Large intestine (tissue), 3 donors: ENCODE measurements around the gene KIAA1328. TPM values are rescaled to one million over a fixed set of nuclear protein-coding genes. Genes with fewer than 3 reads are reported as not detected.
A peak's percentile ranks its signal among the peaks of the same experiment; 100 is the strongest.
"Not testable (repeated sequence)": the region's sequence is repeated elsewhere in the genome, so short reads cannot be mapped to it uniquely, and the experiment has no call there.

Source experiments
- DNase-seq, 2 donors: peaks; one replicate each; pipeline versions ENCODE4 v3.0.0 to v3.0.0-alpha.2; 2013
- H3K27ac ChIP-seq: one replicate; pipeline ENCODE4 v1.5.1; 2013; ENCODE audit warnings: low read length
- H3K27me3 ChIP-seq: 2 replicates; pipeline ENCODE4 v1.6.1; 2013; ENCODE audit warnings: low read length; ENCODE audit not compliant: control insufficient read depth, insufficient read depth
- H3K36me3 ChIP-seq: 2 replicates; pipeline ENCODE4 v1.6.1; 2013; ENCODE audit warnings: low read length; ENCODE audit not compliant: control insufficient read depth, insufficient read depth
- H3K4me1 ChIP-seq: one replicate; pipeline ENCODE4 v1.6.1; 2013; ENCODE audit warnings: low read length; ENCODE audit not compliant: control insufficient read depth, insufficient read depth
- H3K4me3 ChIP-seq: one replicate; pipeline ENCODE4 v1.5.1; 2013; ENCODE audit warnings: low read length
- H3K9me3 ChIP-seq: one replicate; pipeline ENCODE4 v1.6.1; 2013; ENCODE audit warnings: mild to moderate bottlenecking, low read depth, low read length, moderate library complexity; ENCODE audit not compliant: control insufficient read depth
- WGBS: methylation state at CpG from one replicate; pipeline ENCODE4 v1.1.5; 2013; ENCODE audit warnings: low lambda C conversion rate; ENCODE audit not compliant: insufficient coverage; 5-methylcytosine and 5-hydroxymethylcytosine counted together
- polyA plus RNA-seq: library from polyadenylated mRNA; unstranded; fragments of 120-200 nt; gene quantifications from one replicate; pipeline ENCODE4 v1.2.1, GENCODE V29; 2013

KIAA1328 gene
- polyA plus RNA-seq, 1 donor: 7.0 TPM

DNA sequence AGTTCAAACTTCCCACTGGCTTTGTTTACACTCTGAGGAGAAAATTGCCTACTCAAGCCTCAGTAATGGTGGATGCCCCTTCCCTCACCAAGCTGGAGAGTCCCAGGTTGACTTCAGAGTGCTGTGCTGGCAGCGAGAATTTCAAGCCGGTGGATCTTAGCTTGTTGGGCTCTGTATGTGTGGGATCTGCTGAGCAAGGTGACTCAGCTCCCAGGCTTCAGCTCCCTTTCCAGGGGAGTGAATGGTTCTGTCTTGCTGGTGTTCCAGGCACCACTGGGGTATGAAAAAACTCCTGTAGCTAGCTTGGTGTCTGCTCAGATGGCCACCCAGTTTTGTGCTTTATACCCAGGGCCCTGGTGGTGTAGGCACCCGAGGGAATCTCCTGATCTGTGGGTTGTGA lies 50.9 kb downstream of the KIAA1328 start:
- H3K36me3 ChIP-seq, H3K27me3 ChIP-seq, H3K4me1 ChIP-seq, H3K27ac ChIP-seq, H3K9me3 ChIP-seq, H3K4me3 ChIP-seq, DNase-seq: not testable (repeated sequence)
- WGBS: no CpG with 5 or more reads among the region's 3 CpGs

DNA sequence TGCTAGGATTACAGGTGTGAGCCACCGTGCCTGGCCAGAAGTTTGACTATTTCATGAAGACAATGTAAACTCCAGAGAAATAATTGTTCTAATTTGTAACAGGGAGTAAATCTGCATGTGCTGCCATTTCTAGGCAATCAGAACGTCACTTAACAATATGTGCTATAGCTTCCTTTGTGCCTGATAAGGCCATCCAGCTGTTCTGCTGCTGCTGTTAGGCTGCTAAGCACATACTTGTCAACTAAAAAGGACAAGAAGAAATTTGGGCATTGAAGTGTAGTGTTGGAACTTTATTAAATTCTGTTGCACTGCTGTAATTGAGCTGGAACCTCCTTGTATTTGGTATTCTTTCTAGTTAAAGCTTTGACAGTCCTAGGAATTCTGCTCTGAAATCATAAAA lies 57.1 kb downstream of the KIAA1328 start:
- no peak for DNase-seq

DNA sequence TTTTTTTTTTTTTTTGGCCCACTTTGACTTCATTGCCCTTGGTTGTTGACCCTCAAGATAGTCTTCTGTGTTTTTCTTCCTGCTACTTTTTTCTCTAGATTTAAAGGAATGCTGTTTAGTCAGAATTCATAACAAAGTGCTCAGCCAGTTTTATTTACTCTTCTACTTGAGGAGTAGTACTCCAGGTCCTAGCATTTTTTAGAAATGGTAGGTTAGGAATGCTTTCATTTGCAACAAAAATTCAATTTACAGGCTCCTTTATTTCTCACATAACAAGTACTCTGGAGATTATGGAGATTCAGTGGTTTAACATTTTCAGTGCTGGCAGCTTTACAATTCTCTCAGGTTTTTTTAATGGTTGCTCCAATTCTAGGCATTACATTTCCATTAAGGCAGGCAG lies 58.2 kb downstream of the KIAA1328 start:
- Histone ChIP-seq H3K27ac (no peak overlapping the region), H3K4me1 (peaks cover 3% of the 10 kb centered on the region), H3K36me3 (peaks cover 2% of the 10 kb centered on the region), H3K9me3 (no peaks in the 10 kb centered on the region), H3K4me3 (no peak overlapping the region), H3K27me3 (no peaks in the 10 kb centered on the region)
- no peak for DNase-seq

More for the DNA sequence above, 57.1 kb downstream of the KIAA1328 start:
- H3K4me1 ChIP-seq: peaks cover 3% of the 10 kb centered on the region
- H3K27me3 ChIP-seq: no peaks in the 10 kb centered on the region
- H3K36me3 ChIP-seq: peaks cover 2% of the 10 kb centered on the region
- H3K4me3 ChIP-seq: no peak overlapping the region
- H3K9me3 ChIP-seq: no peaks in the 10 kb centered on the region
- H3K27ac ChIP-seq: no peak overlapping the region
- no CpG with 5 or more reads among the region's 2 CpGs for WGBS

DNA sequence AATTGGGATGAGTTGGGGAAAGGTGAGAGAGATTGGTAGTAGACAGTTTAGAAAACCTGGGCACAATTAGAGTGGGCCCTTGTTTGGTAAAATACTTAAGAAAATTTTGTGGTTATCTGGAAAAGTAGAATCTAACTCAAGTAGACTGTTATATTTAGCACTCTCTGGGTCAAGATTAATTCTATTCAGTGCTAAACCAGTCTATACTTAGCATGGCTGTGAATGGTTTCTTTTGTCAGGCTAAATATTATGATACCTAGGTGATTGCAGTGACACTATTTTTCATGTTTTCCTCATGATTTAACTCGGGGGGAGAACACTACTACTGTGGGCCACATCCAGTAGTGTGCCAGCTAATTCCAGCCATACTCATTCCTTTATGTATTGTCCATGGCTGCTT lies 58.9 kb downstream of the KIAA1328 start:
- Histone ChIP-seq H3K9me3 (no peaks in the 10 kb centered on the region), H3K4me1 (peaks cover 3% of the 10 kb centered on the region), H3K27me3 (no peaks in the 10 kb centered on the region), H3K27ac (no peak overlapping the region), H3K4me3 (no peak overlapping the region), H3K36me3 (peaks cover 2% of the 10 kb centered on the region)
- WGBS: 80% methylated on average over 1 of the region's 1 CpG
- DNase-seq: no peak

DNA sequence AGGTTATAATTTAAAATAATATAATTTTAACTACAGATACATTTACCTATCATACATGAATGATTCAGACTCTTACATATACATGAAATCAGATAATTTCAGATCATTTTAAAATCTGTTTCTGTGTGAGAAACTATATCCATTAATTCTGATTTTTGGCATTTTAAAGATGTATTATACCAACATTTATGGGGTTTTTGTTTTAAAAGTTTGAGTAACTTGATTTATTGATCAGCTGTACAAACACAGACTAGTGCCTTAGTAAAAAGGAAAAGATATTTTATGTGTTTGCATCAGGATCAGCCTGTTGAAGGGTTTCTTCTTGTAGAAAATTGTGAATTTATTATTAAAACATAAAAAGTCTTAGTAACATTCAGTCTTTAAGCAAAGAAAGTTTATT lies 59.9 kb downstream of the KIAA1328 start:
- no peaks in the 10 kb centered on the region for H3K27me3 ChIP-seq

DNA sequence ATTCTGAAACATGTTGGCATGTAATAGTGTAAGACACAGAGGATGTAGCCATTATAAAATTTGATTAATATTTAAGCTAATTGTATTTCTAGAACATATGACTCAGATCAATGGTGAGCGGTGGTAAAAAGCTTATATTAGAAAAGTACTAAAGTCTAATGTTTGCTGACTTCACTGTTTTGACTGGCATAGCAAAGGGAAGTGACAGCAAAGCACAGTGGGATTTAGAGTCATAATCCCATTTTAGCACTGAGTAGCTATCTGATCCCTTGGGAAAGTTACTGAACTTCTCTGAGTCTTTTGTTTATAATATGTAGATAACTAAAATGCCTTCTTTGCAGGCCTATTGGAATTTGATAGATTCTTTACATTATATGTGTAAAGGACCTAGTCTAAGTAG lies 60.4 kb downstream of the KIAA1328 start:
- Histone ChIP-seq H3K27ac (no peak overlapping the region), H3K27me3 (no peaks in the 10 kb centered on the region), H3K9me3 (no peaks in the 10 kb centered on the region), H3K36me3 (peaks cover 2% of the 10 kb centered on the region), H3K4me1 (peaks cover 3% of the 10 kb centered on the region), H3K4me3 (no peak overlapping the region)
- peak in 1 of 2 donors; percentile 41 for DNase-seq
- WGBS: 11% methylated on average over 1 of the region's 1 CpG

More for the DNA sequence above, 59.9 kb downstream of the KIAA1328 start:
- no peak overlapping the region for H3K4me3 ChIP-seq
- no peak for DNase-seq
- no peaks in the 10 kb centered on the region for H3K9me3 ChIP-seq
- H3K4me1 ChIP-seq: peaks cover 3% of the 10 kb centered on the region
- H3K36me3 ChIP-seq: peaks cover 2% of the 10 kb centered on the region
- H3K27ac ChIP-seq: no peak overlapping the region

DNA sequence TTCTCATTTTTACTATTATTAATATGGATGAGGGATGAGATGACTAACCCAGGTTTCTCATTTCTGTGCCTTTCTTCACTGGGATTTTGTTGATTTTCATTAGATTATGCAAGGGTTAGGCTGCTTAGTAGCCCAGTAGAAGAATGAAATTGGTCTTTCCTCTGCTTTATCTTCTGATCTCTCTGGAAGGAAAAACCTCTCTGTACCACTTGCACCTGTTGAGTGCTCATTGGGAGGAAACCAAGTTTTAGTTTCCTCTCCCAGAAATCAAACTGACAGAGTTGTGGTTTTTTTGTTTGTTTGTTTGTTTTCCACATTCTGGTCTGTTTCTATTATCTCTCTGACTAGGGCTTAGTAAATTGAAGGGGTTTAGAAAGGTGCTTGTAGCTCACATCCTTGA lies 60.8 kb downstream of the KIAA1328 start:
- H3K4me3 ChIP-seq: no peak overlapping the region
- no peak for DNase-seq
- H3K27me3 ChIP-seq: no peaks in the 10 kb centered on the region
- no peak overlapping the region for H3K27ac ChIP-seq
- no peaks in the 10 kb centered on the region for H3K9me3 ChIP-seq
- H3K4me1 ChIP-seq: peaks cover 3% of the 10 kb centered on the region
- peaks cover 2% of the 10 kb centered on the region for H3K36me3 ChIP-seq

DNA sequence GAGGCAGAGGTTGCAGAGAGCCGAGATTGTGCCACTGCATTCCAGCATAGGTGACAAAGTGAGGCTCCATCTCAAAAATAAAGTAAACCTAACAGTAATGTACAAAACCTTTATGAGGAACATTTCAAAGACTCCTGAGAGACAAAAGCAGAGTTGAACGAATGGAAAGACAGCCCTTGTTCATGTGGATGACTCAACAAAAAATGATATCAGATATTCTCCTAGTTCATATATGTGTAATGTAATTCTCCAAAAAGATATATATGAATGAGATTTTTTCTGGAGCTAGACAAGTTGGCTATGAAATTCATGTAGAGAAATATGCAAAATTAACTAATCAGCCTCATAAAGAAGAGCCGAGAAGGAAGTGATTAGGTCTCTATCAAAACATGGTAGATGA lies 61.7 kb downstream of the KIAA1328 start:
- Histone ChIP-seq H3K4me1 (peaks cover 3% of the 10 kb centered on the region), H3K4me3 (no peak overlapping the region), H3K27ac (no peak overlapping the region), H3K36me3 (peaks cover 2% of the 10 kb centered on the region), H3K27me3 (no peaks in the 10 kb centered on the region), H3K9me3 (no peaks in the 10 kb centered on the region)
- 91% methylated on average over 1 of the region's 3 CpGs for WGBS
- no peak for DNase-seq

DNA sequence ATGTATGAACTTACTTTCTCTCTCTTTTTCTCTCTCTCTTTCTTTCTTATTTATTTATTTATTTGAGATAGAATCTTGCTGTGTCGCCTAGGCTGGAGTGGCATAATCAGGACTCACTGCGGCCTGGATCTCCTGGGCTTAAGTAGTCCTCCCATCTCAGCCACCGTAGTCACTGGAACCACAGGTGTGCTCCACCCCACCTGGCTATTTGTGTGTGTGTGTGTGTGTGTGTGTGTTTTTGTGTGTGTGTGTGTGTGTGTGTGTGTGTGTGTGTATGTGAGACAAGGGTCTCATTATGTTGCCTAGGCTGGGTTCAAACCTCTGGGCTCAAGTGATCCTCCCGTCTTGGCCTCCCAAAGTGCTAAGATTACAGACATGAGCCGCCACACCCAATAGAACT lies 64.3 kb downstream of the KIAA1328 start:
- Histone ChIP-seq H3K4me3 (no peak overlapping the region), H3K27ac (no peak overlapping the region), H3K4me1 (peaks cover 3% of the 10 kb centered on the region), H3K9me3 (no peaks in the 10 kb centered on the region), H3K27me3 (no peaks in the 10 kb centered on the region), H3K36me3 (no peaks in the 10 kb centered on the region)
- no CpG with 5 or more reads among the region's 5 CpGs for WGBS
- no peak for DNase-seq

DNA sequence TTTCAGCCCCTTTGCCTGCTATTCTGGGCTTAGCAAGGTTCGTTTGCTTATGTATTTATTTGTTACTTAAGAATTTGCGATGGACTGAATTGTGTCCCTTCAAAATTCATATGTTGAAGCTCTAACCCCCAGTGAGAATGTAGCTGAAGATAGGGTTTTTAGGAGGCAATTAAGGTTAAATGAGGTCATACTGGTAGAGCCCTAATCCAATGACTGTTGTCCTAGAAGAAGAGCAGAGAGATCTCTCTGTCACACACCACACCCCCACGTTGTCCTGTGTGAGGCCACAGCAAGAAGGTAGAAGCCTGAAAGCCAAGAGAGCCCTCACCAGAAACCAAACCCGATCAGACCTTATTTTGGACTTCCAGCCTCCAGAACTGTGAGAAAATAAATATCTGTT lies 66.7 kb downstream of the KIAA1328 start:
- no peak overlapping the region for H3K4me3 ChIP-seq
- H3K36me3 ChIP-seq: no peaks in the 10 kb centered on the region
- no peak overlapping the region for H3K27ac ChIP-seq
- H3K4me1 ChIP-seq: no peaks in the 10 kb centered on the region
- no CpG with 5 or more reads among the region's 4 CpGs for WGBS
- no peak for DNase-seq
- peaks cover 4% of the 10 kb centered on the region for H3K9me3 ChIP-seq
- H3K27me3 ChIP-seq: no peaks in the 10 kb centered on the region

DNA sequence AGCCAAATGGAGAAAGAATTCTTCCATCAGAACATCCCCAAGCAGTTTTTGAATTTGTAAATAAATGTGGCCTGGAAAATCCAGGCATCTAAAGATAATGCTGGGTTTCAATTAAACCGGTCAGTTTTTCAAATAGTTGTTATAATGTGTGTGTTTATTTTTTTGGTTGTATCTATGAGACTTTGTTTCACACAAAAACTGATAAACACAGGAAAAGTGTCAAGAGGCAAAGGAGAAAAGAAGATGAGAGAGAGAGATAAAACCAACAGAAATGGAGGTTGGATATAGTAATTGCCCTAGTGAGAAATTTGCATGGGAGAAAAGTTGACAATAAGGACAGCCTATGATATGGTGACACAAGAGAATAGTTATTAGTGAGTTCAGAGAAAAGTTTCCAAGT lies 68.3 kb downstream of the KIAA1328 start:
- no peaks in the 10 kb centered on the region for H3K27me3 ChIP-seq
- 82% methylated on average over 1 of the region's 1 CpG for WGBS
- H3K4me3 ChIP-seq: no peak overlapping the region
- H3K36me3 ChIP-seq: no peaks in the 10 kb centered on the region
- H3K4me1 ChIP-seq: no peaks in the 10 kb centered on the region
- DNase-seq: no peak
- no peak overlapping the region for H3K27ac ChIP-seq
- peaks cover 4% of the 10 kb centered on the region for H3K9me3 ChIP-seq
